Stomach (tissue), 9 donors: ENCODE data around the gene CENPN. TPM values are rescaled to one million over a fixed set of nuclear protein-coding genes. Genes with fewer than 3 reads are reported as not detected.

ENCODE experiments used
- DNase-seq, 2 donors: peaks; one replicate each; pipeline versions ENCODE4 v3.0.0 to v3.0.0-alpha.2; 2013 to 2019
- H3K27ac ChIP-seq, 5 donors: fragments of 200-600 bp in 4 of 5; sonication (generic) in 4 of 5; one replicate each; pipeline ENCODE4 v1.5.1; 2013 to 2019; ENCODE audit warnings: mild to moderate bottlenecking in 1 of 5, moderate library complexity in 1 of 5
- H3K27me3 ChIP-seq, 3 donors: fragments of 200-600 bp; sonication (generic); one replicate each; pipeline ENCODE4 v1.5.1; 2017 to 2019; ENCODE audit warnings: mixed run types in 1 of 3
- H3K36me3 ChIP-seq, 4 donors: fragments of 200-600 bp; sonication (generic); 1 replicate in 3 of 4; 2 replicates in 1 of 4; pipeline ENCODE4 v1.5.1; 2016 to 2019
- H3K4me1 ChIP-seq, 4 donors: fragments of 200-600 bp; sonication (generic); one replicate each; pipeline ENCODE4 v1.5.1; 2016 to 2019
- H3K4me3 ChIP-seq, 4 donors: fragments of 200-600 bp; sonication (generic) in 3 of 4; one replicate each; pipeline ENCODE4 v1.5.1; 2016 to 2019; ENCODE audit warnings: mild to moderate bottlenecking in 1 of 4
- H3K9me3 ChIP-seq, 4 donors: fragments of 200-600 bp; sonication (generic); one replicate each; pipeline ENCODE4 v1.5.1; 2016 to 2019
- EP300 ChIP-seq: sonication (generic); formaldehyde crosslinking; IDR thresholded peaks from one replicate; pipeline ENCODE4 v1.6.1; 2017; ENCODE audit warnings: antibody characterized with exemption
- POLR2A ChIP-seq, 4 donors: fragments of 450-650 bp; IDR thresholded peaks; one replicate each; pipeline ENCODE4 v1.6.1; 2016; ENCODE audit warnings: antibody characterized with exemption in 4 of 4, control low read depth in 2 of 4, mild to moderate bottlenecking in 1 of 4, moderate library complexity in 1 of 4
- POLR2AphosphoS5 ChIP-seq, 3 donors: sonication (generic); formaldehyde crosslinking; IDR thresholded peaks; one replicate each; pipeline ENCODE4 v1.6.1; 2016; ENCODE audit warnings: antibody characterized with exemption in 3 of 3
- WGBS, 5 donors: extraction: QIAGEN DNeasy Blood & Tissue Kit in 3 of 5; methylation state at CpG; one replicate each; pipeline versions ENCODE4 v1.1.5 to v1.1.7; 2013 to 2018; 5-methylcytosine and 5-hydroxymethylcytosine counted together
- intact Hi-C: fragments of 100-400 bp; cut with DNase I; formaldehyde crosslinking; loops from one replicate; pipeline ENCODE4 v1.15.1; 2023; ENCODE audit warnings: low total_unique reads
- polyA plus RNA-seq, 3 donors: library from polyadenylated mRNA; stranded (reverse); fragments of 200-250 nt; gene quantifications; one replicate each; pipeline ENCODE4 v1.2.3, GENCODE V29; 2013
- total RNA-seq, 5 donors: library from RNA; depleted of rRNA; stranded (reverse); fragments of >200 nt; gene quantifications; one replicate each; pipeline versions ENCODE4 v1.1.0 to v1.2.3, GENCODE V29; 2014 to 2016
- TF ChIP-seq, protein P1 (sequence below), 7 experiments: fragments of 450-650 bp in 4 of 7; fragments of 200-600 bp in 3 of 7; sonication (generic) in 3 of 7; IDR thresholded peaks; one replicate each; pipeline ENCODE4 v1.5.1; 2016 to 2019; ENCODE audit warnings: antibody characterized with exemption in 7 of 7, control low read depth in 2 of 7, mild to moderate bottlenecking in 1 of 7
- donor health status: healthy with polysubstance abuse.
- donor health status: Bipolar disorder and iron deficiency.
- donor health status: healthy.

CENPN gene
- total and polyA plus RNA-seq, 8 donors = 1.8 to 20.0 (median 13.2) TPM; not detected in 1

DNA sequence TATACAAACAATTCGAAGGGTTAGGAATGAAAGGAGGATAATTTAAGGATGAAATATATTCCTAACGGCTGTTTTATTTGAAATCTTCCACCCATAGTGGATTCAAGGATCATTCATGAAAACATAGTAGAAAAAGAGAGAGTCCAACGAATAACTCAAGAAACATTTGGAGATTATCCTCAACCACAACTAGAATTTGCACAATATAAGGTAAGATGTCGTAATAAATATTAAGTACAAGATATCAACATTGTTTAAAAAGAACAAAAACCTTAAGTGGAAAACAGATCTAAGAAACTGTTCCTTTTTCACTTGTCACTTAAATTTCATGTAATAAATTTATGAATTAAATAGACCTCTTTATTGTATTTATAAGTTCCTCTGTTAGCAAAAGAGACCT, 19.4 kb downstream of the CENPN start:
- Histone ChIP-seq H3K27ac (no peak overlapping the region), H3K4me3 (no peak overlapping the region), H3K9me3 (no peaks in the 10 kb centered on the region), H3K36me3 (peaks cover 0 to 52% (median 31%) of the 10 kb centered on the region in 4 donors), H3K27me3 (no peaks in the 10 kb centered on the region), H3K4me1 (no peaks in the 10 kb centered on the region)
- intact Hi-C loops = no loop called here
- 81 to 93% (median 92%) methylated on average over 4 of the region's 4 CpGs for WGBS, 5 donors
- TF ChIP-seq, protein P1, sequence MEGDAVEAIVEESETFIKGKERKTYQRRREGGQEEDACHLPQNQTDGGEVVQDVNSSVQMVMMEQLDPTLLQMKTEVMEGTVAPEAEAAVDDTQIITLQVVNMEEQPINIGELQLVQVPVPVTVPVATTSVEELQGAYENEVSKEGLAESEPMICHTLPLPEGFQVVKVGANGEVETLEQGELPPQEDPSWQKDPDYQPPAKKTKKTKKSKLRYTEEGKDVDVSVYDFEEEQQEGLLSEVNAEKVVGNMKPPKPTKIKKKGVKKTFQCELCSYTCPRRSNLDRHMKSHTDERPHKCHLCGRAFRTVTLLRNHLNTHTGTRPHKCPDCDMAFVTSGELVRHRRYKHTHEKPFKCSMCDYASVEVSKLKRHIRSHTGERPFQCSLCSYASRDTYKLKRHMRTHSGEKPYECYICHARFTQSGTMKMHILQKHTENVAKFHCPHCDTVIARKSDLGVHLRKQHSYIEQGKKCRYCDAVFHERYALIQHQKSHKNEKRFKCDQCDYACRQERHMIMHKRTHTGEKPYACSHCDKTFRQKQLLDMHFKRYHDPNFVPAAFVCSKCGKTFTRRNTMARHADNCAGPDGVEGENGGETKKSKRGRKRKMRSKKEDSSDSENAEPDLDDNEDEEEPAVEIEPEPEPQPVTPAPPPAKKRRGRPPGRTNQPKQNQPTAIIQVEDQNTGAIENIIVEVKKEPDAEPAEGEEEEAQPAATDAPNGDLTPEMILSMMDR (IDR thresholded peaks at IDR 0.05) = no peak
- TF ChIP-seq EP300 (no peak), POLR2A (IDR thresholded peaks at IDR 0.05) (no peak), POLR2AphosphoS5 (IDR thresholded peaks at IDR 0.05) (no peak)
- DNase-seq = no peak

DNA sequence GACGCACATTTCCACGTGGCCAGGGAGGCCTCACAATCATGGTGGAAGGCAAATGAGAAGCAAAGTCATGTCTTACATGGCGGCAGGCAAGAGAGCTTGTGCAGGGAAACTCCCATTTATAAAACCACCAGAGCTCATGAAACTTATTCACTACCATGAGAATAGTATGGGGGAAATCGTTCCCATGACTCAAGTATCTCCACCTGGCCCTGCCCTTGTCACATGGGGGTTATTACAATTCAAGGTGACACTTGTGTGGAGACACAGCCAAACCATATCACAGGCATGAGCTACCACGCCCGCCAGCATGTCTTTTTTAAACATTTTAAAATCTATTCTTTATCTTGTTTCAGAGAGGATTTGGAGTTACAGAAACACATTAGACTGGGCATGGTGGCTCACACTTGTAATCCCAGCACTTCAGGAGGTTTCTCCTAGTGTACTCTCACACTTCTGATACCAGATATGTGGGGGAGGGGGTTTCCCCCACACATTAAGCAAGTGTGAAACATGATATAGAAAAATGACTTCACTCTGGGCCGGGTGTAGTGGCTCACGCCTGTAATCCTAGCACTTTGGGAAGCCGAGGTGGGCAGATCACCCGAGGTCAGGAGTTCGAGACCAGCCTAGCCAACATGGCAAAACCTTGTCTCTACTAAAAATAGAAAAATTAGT, 23.1 kb downstream of the CENPN start:
- Histone ChIP-seq H3K9me3 (no peaks in the 10 kb centered on the region), H3K36me3 (peaks cover 0 to 22% (median 13%) of the 10 kb centered on the region in 4 donors), H3K4me1 (no peaks in the 10 kb centered on the region), H3K27ac (no peak overlapping the region), H3K27me3 (no peaks in the 10 kb centered on the region), H3K4me3 (no peak overlapping the region)
- intact Hi-C loops = no loop called here
- no peak for DNase-seq
- WGBS, 5 donors = 82 to 95% (median 92%) methylated on average over 11 of the region's 11 CpGs
- TF ChIP-seq POLR2A (IDR thresholded peaks at IDR 0.05) (no peak), EP300 (no peak), POLR2AphosphoS5 (IDR thresholded peaks at IDR 0.05) (no peak)
- TF ChIP-seq, protein P1 (IDR thresholded peaks at IDR 0.05) = no peak

DNA sequence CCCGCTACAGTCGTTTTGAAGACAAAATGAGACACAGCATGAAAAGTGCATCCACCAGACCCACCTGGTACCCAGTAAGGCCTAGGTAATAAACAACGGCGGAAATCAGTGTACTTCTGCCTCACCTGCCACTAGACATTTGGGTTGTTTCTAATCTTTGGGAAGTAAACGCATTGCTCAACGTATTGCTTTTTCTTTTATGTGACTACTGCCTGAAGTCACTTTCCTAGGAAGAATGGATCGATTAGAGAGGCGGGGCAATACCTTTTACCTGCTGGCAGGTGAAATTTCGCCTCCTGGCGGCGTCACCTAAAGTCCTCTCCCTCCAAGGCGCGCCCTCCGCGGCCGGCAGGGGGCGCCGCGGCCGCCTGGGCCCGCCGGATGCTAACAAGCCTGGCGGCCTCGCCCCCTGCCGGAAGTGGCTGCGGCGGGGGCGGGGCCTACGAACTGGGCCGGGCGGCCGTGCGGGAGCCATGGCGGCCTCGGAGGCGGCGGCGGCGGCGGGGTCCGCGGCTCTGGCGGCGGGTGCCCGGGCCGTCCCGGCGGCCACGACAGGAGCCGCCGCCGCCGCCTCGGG, 28.5 kb downstream of the CENPN start, which contains the start of gene ATMIN:
ATMIN (plus strand) TSS at position 445 of the 577 bp plus-strand sequence; CDS start at position 474, 29 bp downstream.
- Histone ChIP-seq H3K27me3 (no peaks in the 10 kb centered on the region), H3K4me3 (peak within 1 kb of the TSS; percentile 58 to 88 (median 82)), H3K4me1 (peaks cover 12 to 38% (median 34%) of the 10 kb centered on the region in 4 donors), H3K36me3 (no peaks in the 10 kb centered on the region), H3K9me3 (no peaks in the 10 kb centered on the region), H3K27ac (peak within 1 kb of the TSS; percentile 64 to 90 (median 88))
- WGBS, 5 donors = 3 to 15% (median 5%) methylated on average over 11 to 54 of the region's 54 CpGs
- peak; percentile 93 to 96 for DNase-seq
- TF ChIP-seq, protein P1 (IDR thresholded peaks at IDR 0.05) = peak in 5 of 7 experiments; percentile 83 to 98 (median 94)
- TF ChIP-seq EP300 (no peak), POLR2AphosphoS5 (IDR thresholded peaks at IDR 0.05) (peak in 2 of 3 donors; percentile 43 to 61)
- intact Hi-C loops = no loop called here

DNA sequence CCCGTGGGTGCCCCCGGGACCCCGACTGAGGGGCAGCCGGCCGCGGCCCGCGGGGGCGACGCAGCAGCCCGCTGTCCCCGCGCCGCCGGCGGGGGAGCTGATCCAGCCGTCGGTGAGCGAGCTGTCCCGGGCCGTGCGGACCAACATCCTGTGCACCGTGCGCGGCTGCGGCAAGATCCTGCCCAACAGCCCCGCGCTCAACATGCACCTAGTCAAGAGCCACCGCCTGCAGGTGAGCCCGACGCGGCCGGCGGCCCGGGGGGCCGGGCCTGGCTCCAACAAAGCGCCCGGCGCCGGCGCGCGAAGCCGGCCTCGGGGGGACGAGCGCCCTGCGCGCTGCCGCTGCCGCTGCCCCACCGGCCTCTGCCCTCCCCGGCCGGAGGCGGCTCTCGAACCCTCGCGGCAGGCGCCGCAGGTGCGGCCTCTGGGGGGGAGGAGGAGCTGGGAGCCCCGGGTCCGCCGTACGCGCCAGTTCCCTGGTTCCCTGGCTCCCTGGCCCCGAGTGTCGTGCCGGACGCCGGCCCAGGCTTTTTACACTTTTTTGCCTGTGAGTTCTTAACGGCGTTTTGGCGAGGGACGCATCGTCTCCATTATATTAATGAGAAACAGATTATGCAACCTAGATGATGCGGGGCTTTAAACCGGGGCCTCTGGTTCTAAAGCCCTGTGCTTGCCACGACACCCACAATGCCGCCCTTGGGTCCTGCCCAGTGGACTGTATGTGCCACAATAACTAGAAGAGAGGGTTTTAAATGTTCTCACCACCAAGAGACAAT, 29.1 kb downstream of the CENPN start:
- H3K27me3 ChIP-seq = no peaks in the 10 kb centered on the region
- peaks cover 12 to 38% (median 34%) of the 10 kb centered on the region in 4 donors for H3K4me1 ChIP-seq
- WGBS, 5 donors = 0 to 1% (median 0%) methylated on average over 9 to 80 of the region's 80 CpGs
- DNase-seq = peak; percentile 34 to 67
- intact Hi-C loops = no loop called here
- no peak for TF ChIP-seq POLR2AphosphoS5 (IDR thresholded peaks at IDR 0.05)
- no peak for TF ChIP-seq POLR2A (IDR thresholded peaks at IDR 0.05)
- TF ChIP-seq, protein P1 (IDR thresholded peaks at IDR 0.05) = no peak
- TF ChIP-seq EP300 = no peak
- H3K27ac ChIP-seq = peak overlapping the region; percentile 64 to 90 (median 88)
- peaks cover 0 to 6% (median 4%) of the 10 kb centered on the region in 4 donors for H3K36me3 ChIP-seq
- peak overlapping the region; percentile 58 to 88 (median 82) for H3K4me3 ChIP-seq
- no peaks in the 10 kb centered on the region for H3K9me3 ChIP-seq
